Hepatocyte (in vitro differentiated cells): ENCODE results near the gene TXNRD2.

ENCODE experiments used
- CTCF ChIP-seq: fragments of 200-600 bp; sonication (generic); IDR thresholded peaks from 2 replicates; pipeline ENCODE4 v1.5.1; 2016; ENCODE audit warnings: antibody characterized with exemption, mild to moderate bottlenecking; ENCODE audit not compliant: poor library complexity
- EZH2 ChIP-seq: fragments of 200-600 bp; sonication (generic); IDR thresholded peaks from 2 replicates; pipeline ENCODE4 v1.6.1; 2016; ENCODE audit warnings: antibody characterized with exemption, mild to moderate bottlenecking, borderline replicate concordance
- EZH2phosphoT487 ChIP-seq: fragments of 200-600 bp; sonication (generic); IDR thresholded peaks from one replicate; pipeline ENCODE4 v1.6.1; 2018; ENCODE audit warnings: antibody characterized with exemption, mild to moderate bottlenecking, low read depth, moderate library complexity; ENCODE audit not compliant: unreplicated experiment, severe bottlenecking

DNA sequence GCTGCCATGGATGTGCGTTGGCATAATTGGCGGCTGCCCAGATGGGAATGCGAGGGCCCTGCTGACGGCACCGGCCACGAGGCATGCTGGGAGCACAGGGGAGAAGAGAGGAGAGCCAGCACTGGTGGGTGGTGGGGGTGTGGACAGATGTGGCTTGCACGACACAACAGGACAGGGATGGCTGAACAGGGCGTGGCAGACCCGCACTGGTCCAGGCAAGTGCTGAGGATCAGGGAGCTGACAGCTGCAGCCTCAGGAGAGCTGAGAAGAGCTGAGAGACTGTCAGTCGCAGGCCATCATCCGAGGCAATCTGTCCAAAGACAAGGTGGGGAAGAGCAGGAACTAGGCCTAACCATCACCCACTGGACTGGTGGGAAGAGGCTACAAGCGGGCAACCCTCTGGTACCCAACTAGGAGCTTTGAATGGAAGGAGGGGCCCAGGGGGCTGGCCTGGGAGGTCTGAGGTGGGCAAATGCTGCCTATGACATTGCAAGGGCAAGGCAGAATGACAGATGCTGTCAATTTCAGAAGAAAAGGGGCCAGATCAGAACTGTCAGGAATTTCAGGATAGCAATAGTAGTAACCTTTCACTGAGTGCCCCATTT, 89.3 kb downstream of the TXNRD2 start:
- TF ChIP-seq EZH2 = no peak
- TF ChIP-seq CTCF = no peak
- no peak for TF ChIP-seq EZH2phosphoT487
